ENCODE data around the gene NRG2.

NRG2 gene

DNA sequence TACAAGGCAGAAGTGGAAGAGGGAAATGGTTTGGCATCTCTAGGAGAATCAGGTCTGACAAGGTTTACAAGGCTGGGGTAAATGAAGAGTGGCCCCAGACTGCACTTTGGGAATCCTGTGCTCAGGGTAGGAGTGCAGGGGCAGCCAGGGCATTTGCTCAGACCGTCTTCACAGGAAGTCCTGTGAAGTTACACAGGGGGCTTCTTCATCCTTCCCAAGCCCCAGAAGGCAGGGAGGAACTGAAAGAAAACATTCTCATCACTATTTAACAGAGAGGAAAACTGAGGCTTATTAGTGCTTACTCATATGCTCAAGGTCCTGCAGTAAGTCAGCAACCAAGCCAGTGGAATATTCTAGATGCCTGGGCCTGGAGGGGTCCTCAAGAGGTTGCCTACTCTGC, 80.7 kb downstream of the NRG2 start:
- no peak for DNase-seq (ENCODE audit: low read depth, low spot score)
- H3K4me3 ChIP-seq (ENCODE audit: low read length) = no peak overlapping the region
- H3K36me3 ChIP-seq (ENCODE audit: control insufficient read depth, insufficient read depth, low read length) = no peaks in the 10 kb centered on the region
- H3K27me3 ChIP-seq (ENCODE audit: control insufficient read depth, insufficient read depth, low read length) = no peaks in the 10 kb centered on the region
- no peaks in the 10 kb centered on the region for H3K4me1 ChIP-seq (ENCODE audit: control insufficient read depth, insufficient read depth, low read length)
- no peak overlapping the region for H3K27ac ChIP-seq (ENCODE audit: low read length)
- WGBS (ENCODE audit: insufficient coverage, insufficient read length) = no CpG with 5 or more reads among the region's 1 CpG
- H3K9me3 ChIP-seq (ENCODE audit: control insufficient read depth, insufficient read depth, low read length) = no peaks in the 10 kb centered on the region

DNA sequence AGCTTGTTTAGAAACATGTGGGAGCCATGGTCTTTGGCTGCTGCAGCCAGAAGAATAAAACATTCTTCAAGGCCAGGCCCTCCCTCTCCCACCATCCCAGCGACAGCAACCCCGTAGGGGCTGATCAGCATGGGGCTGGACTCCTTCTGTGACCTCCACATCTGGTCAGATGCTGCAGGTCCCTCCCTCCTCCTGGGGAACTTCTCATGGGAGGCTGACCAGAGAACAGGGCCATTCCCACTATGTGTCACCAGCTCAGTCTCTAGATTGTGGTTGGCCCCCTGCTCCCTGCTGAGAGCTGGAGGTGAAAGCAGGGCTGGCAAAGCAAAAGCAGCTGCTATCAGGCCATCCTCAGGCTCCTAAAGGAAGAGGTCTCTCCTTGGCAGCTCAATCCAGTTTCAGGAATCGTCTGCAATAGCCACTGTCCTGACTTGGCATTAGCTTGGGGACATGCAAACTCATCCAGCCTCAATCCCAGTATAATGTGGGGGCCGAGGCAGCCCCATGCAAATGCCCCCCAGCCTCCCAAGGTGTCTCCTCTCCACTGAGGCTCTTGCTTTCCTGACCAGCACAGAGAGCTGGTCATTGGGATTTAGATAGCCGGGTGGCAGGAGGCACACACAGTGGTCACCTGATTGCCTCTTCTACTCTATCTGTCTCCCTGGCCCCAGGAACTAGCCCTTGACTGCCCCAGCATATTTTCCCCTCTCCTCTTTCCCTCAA, 81.5 kb downstream of the NRG2 start:
- Histone ChIP-seq H3K9me3 (ENCODE audit: control insufficient read depth, insufficient read depth, low read length) (no peaks in the 10 kb centered on the region), H3K27me3 (ENCODE audit: control insufficient read depth, insufficient read depth, low read length) (no peaks in the 10 kb centered on the region), H3K27ac (ENCODE audit: low read length) (no peak overlapping the region), H3K4me1 (ENCODE audit: control insufficient read depth, insufficient read depth, low read length) (no peaks in the 10 kb centered on the region), H3K4me3 (ENCODE audit: low read length) (no peak overlapping the region), H3K36me3 (ENCODE audit: control insufficient read depth, insufficient read depth, low read length) (no peaks in the 10 kb centered on the region)
- no CpG with 5 or more reads among the region's 5 CpGs for WGBS (ENCODE audit: insufficient coverage, insufficient read length)
- DNase-seq (ENCODE audit: low read depth, low spot score) = no peak

DNA sequence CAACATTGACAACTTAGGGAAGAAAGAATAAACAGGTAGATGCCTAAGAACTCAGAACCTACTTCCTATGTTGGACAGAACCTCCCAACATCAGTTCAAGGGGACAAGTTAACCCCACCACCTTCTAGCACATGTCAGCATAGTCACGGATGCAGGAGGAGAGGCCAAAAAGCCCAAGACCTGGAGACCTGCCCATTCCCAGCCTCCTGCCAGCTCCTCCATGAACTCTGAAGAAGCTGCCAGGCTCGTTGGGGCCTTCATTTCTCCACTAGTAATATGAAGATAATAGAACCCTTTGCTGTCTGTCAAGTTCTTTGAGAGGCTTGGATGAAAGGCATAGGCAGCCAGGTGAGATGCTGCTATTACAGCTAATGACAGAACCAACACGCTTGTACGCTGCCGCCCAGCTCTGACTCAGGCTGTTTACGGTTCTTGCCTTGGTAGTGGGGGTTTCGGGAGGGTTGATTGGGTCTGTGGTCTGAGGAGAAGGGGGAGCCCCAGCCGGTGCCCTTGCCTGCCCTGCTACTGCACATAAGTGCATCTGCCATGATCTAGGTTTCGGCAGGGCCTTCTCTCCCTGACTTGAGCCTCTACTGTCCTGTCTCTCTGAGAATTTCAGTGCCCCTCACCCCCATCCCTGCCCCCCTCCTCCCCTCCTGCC, 82.2 kb downstream of the NRG2 start:
- Histone ChIP-seq H3K4me3 (ENCODE audit: low read length) (no peak overlapping the region), H3K27me3 (ENCODE audit: control insufficient read depth, insufficient read depth, low read length) (no peaks in the 10 kb centered on the region), H3K36me3 (ENCODE audit: control insufficient read depth, insufficient read depth, low read length) (no peaks in the 10 kb centered on the region), H3K9me3 (ENCODE audit: control insufficient read depth, insufficient read depth, low read length) (no peaks in the 10 kb centered on the region), H3K27ac (ENCODE audit: low read length) (no peak overlapping the region), H3K4me1 (ENCODE audit: control insufficient read depth, insufficient read depth, low read length) (no peaks in the 10 kb centered on the region)
- no peak for DNase-seq (ENCODE audit: low read depth, low spot score)
- WGBS (ENCODE audit: insufficient coverage, insufficient read length) = no CpG with 5 or more reads among the region's 9 CpGs

DNA sequence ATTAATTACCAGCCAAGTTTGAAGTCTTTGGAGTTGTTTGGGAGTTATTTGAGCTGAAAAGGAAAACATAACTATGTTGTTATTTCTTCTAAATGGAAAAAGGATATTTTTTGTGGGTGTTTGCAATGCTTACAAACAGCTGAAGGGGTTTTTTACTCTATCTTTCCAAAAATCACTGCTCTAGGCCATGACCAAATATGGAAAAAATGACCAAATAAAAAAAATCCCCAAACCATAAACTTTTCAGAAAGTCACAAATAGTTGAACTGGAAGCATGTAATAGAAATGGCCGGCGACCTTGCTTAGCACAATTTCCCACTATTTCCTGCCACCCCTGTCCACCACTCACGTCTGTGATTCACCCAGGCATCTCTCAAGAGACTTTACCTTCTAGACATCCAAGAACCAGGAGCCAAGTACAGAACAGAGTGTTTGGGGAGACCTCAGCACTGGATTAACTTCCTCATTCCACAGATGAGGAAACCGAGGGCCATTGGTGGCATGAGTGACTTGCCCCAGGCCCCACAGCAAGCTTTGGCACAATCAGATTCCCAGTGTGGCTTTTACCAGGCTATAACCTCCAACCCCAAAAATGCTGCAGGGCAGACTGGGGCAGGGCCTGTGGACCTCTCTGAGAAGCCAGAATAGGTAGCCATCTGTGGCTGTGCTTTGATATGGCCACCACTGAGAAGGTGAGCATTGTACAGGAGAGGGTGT, 84.5 kb downstream of the NRG2 start:
- Histone ChIP-seq H3K4me3 (ENCODE audit: low read length) (no peak overlapping the region), H3K9me3 (ENCODE audit: control insufficient read depth, insufficient read depth, low read length) (no peaks in the 10 kb centered on the region), H3K27ac (ENCODE audit: low read length) (no peak overlapping the region), H3K27me3 (ENCODE audit: control insufficient read depth, insufficient read depth, low read length) (no peaks in the 10 kb centered on the region), H3K4me1 (ENCODE audit: control insufficient read depth, insufficient read depth, low read length) (peaks cover 2% of the 10 kb centered on the region; the same call in 1 of the 2 replicates), H3K36me3 (ENCODE audit: control insufficient read depth, insufficient read depth, low read length) (no peaks in the 10 kb centered on the region)
- no peak for DNase-seq (ENCODE audit: low read depth, low spot score)
- no CpG with 5 or more reads among the region's 4 CpGs for WGBS (ENCODE audit: insufficient coverage, insufficient read length)

DNA sequence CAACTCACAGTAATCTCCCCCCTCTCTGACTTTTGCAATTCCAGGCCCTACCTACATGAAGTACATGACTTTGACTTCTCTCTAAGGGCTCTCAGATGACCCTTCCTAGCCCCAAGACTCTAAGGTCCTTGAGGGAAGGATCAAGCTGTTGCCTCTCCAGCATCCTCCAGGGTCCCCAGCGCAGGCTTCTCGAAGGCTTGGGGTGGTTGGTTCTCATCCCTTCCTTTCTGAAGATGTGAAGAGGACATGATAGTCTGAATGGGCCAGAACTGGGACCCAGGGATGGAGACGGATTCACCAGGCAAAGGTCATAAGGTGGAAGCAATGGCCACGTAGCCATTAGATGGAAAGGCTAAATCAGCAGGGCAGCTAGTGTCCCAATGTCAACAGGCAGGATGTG, 86.8 kb downstream of the NRG2 start:
- H3K27ac ChIP-seq (ENCODE audit: low read length) = no peak overlapping the region
- H3K27me3 ChIP-seq (ENCODE audit: control insufficient read depth, insufficient read depth, low read length) = no peaks in the 10 kb centered on the region
- H3K9me3 ChIP-seq (ENCODE audit: control insufficient read depth, insufficient read depth, low read length) = no peaks in the 10 kb centered on the region
- H3K36me3 ChIP-seq (ENCODE audit: control insufficient read depth, insufficient read depth, low read length) = no peaks in the 10 kb centered on the region
- no peak overlapping the region for H3K4me3 ChIP-seq (ENCODE audit: low read length)
- WGBS (ENCODE audit: insufficient coverage, insufficient read length) = no CpG with 5 or more reads among the region's 4 CpGs
- H3K4me1 ChIP-seq (ENCODE audit: control insufficient read depth, insufficient read depth, low read length) = peaks cover 4% of the 10 kb centered on the region; the same call in 1 of the 2 replicates
- DNase-seq (ENCODE audit: low read depth, low spot score) = no peak

DNA sequence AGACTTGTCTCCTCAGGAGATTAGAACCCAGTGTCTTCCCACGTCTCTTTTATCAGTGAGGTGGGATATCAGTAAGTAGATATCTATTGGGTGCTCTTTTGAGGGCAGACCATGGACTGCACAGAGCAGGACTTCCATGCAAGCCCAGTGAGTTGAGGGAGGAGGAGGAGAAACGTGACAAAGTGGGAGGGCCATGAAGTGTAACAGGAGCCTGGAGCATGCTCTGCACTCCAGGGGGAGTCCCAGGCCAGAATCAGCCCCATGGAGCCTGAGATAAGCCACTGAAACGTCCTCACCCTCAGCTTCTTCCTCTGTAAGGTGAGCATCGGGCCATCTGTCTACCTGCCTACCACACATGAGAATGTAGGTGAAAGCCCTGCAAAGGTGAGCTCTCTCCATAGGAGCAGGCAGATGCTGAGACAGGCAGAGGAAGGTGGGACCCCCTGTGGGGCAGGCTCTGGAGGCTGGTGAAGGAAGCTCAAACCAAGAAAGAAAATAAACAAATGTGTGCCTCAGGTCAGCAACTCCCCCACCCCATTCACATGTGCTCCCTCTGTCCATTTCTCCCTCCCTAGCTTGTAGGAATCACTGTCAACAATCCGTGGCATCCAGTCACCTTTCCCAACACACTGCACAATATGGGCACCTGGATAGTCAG, 87.4 kb downstream of the NRG2 start:
- H3K9me3 ChIP-seq (ENCODE audit: control insufficient read depth, insufficient read depth, low read length) = no peaks in the 10 kb centered on the region
- WGBS (ENCODE audit: insufficient coverage, insufficient read length) = no CpG with 5 or more reads among the region's 5 CpGs

DNA sequence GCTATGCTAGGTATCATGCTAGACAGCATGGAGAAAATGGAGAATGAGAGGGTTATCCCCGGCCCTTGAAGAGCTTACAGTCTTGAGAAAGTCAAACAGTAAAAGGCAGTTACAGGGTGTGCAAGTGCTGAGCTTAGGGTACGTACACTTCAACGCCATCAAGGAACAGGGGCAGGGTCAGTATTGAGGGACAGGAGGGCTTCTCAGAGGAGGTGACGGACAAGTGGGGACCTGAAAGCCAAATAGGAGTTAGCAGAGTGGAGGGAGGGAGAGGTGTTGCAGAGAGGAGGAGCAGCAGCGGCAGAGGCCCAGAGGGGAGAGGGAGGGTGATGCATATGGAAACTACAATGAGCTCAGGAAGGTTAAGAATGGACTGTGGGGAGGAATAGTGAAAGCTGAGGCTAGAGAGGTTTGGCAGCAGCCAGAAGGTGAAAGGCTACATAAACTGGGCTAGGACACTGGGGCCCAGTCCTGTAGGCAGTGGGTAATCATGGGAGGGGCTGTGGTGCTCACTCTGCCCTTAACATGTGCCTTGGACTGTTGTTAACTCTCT, 88.0 kb downstream of the NRG2 start:
- no CpG with 5 or more reads among the region's 5 CpGs for WGBS (ENCODE audit: insufficient coverage, insufficient read length)
- H3K27me3 ChIP-seq (ENCODE audit: control insufficient read depth, insufficient read depth, low read length) = no peaks in the 10 kb centered on the region
- peaks cover 4% of the 10 kb centered on the region; the same call in 1 of the 2 replicates for H3K4me1 ChIP-seq (ENCODE audit: control insufficient read depth, insufficient read depth, low read length)
- H3K27ac ChIP-seq (ENCODE audit: low read length) = no peak overlapping the region
- DNase-seq (ENCODE audit: low read depth, low spot score) = no peak
- H3K4me3 ChIP-seq (ENCODE audit: low read length) = no peak overlapping the region
- no peaks in the 10 kb centered on the region for H3K9me3 ChIP-seq (ENCODE audit: control insufficient read depth, insufficient read depth, low read length)
- no peaks in the 10 kb centered on the region for H3K36me3 ChIP-seq (ENCODE audit: control insufficient read depth, insufficient read depth, low read length)

More for the DNA sequence above, 87.4 kb downstream of the NRG2 start:
- Histone ChIP-seq H3K27ac (ENCODE audit: low read length) (no peak overlapping the region), H3K36me3 (ENCODE audit: control insufficient read depth, insufficient read depth, low read length) (no peaks in the 10 kb centered on the region), H3K4me1 (ENCODE audit: control insufficient read depth, insufficient read depth, low read length) (peaks cover 4% of the 10 kb centered on the region; the same call in 1 of the 2 replicates), H3K27me3 (ENCODE audit: control insufficient read depth, insufficient read depth, low read length) (no peaks in the 10 kb centered on the region), H3K4me3 (ENCODE audit: low read length) (no peak overlapping the region)
- DNase-seq (ENCODE audit: low read depth, low spot score) = no peak

DNA sequence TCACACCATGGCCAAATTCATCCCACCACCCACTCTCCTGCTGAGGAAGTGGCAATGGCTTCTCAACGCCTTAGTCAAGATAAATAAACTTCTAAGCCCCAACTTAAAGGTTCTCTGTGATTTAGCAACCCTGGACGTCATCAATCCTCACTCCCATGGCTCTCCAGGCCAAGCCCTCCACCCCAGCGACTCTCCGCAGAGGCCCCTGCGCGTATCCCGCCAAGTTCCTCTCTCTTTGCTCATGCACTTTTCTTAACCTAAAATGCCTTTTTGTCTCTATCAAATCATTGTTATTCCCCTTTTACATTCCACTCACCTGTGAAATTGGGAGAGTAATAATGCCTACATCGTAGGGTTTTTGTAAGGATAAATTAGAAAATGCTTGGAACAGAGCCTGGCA, 88.6 kb downstream of the NRG2 start:
- peaks cover 5% of the 10 kb centered on the region; the same call in 1 of the 2 replicates for H3K4me1 ChIP-seq (ENCODE audit: control insufficient read depth, insufficient read depth, low read length)
- no peaks in the 10 kb centered on the region for H3K9me3 ChIP-seq (ENCODE audit: control insufficient read depth, insufficient read depth, low read length)
- no peaks in the 10 kb centered on the region for H3K27me3 ChIP-seq (ENCODE audit: control insufficient read depth, insufficient read depth, low read length)
- H3K27ac ChIP-seq (ENCODE audit: low read length) = no peak overlapping the region
- H3K36me3 ChIP-seq (ENCODE audit: control insufficient read depth, insufficient read depth, low read length) = no peaks in the 10 kb centered on the region
- no peak for DNase-seq (ENCODE audit: low read depth, low spot score)
- WGBS (ENCODE audit: insufficient coverage, insufficient read length) = no CpG with 5 or more reads among the region's 8 CpGs
- no peak overlapping the region for H3K4me3 ChIP-seq (ENCODE audit: low read length)

DNA sequence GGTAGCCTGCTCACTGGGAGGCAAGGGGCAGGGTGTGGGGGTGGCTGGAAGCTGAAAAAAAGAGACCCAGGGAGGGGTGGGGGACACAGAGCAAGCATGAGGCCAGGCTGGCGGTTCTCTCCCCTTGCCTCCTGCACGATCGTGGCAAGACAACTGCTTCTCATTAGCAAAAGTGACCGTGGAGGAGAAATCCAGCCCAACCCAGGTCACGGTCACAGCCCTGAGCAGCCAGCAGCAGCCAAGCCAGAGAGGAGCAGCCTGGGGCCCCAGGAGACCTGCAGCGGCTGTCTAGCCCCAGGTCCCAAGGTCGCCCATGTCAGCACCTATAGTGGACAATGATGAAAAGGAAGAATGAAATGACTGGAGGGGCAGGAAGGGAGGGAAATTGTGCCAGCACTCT, 89.1 kb downstream of the NRG2 start:
- no CpG with 5 or more reads among the region's 7 CpGs for WGBS (ENCODE audit: insufficient coverage, insufficient read length)

DNA sequence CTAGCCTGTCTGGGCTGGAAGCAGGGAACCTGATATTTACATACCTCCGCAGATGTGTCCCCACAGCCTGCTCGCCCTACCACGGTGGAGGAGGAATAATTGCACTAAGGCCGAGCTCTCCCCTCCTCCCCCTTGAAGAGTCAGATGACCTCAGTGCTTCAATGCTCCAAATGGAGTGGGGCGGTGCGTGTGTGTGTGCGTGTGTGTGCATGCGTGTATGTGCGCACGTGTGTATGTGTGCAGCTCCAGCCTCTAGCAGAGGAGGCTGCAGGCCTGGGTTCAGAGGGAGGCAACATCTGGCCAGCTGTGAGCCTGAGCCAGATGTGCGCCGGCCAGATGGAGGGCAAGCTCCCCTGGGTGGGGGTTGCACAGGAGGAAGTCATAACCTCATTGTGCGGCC, 90.5 kb downstream of the NRG2 start:
- DNase-seq (ENCODE audit: low read depth, low spot score) = no peak
- H3K27ac ChIP-seq (ENCODE audit: low read length) = no peak overlapping the region
- H3K9me3 ChIP-seq (ENCODE audit: control insufficient read depth, insufficient read depth, low read length) = no peaks in the 10 kb centered on the region
- H3K27me3 ChIP-seq (ENCODE audit: control insufficient read depth, insufficient read depth, low read length) = no peaks in the 10 kb centered on the region
- no peak overlapping the region for H3K4me3 ChIP-seq (ENCODE audit: low read length)
- WGBS (ENCODE audit: insufficient coverage, insufficient read length) = no CpG with 5 or more reads among the region's 13 CpGs
- peaks cover 5% of the 10 kb centered on the region; the same call in 1 of the 2 replicates for H3K4me1 ChIP-seq (ENCODE audit: control insufficient read depth, insufficient read depth, low read length)
- H3K36me3 ChIP-seq (ENCODE audit: control insufficient read depth, insufficient read depth, low read length) = no peaks in the 10 kb centered on the region

More for the DNA sequence above, 89.1 kb downstream of the NRG2 start:
- no peaks in the 10 kb centered on the region for H3K9me3 ChIP-seq (ENCODE audit: control insufficient read depth, insufficient read depth, low read length)
- DNase-seq (ENCODE audit: low read depth, low spot score) = no peak
- no peak overlapping the region for H3K27ac ChIP-seq (ENCODE audit: low read length)
- peaks cover 5% of the 10 kb centered on the region; the same call in 1 of the 2 replicates for H3K4me1 ChIP-seq (ENCODE audit: control insufficient read depth, insufficient read depth, low read length)
- no peaks in the 10 kb centered on the region for H3K27me3 ChIP-seq (ENCODE audit: control insufficient read depth, insufficient read depth, low read length)
- H3K4me3 ChIP-seq (ENCODE audit: low read length) = no peak overlapping the region
- no peaks in the 10 kb centered on the region for H3K36me3 ChIP-seq (ENCODE audit: control insufficient read depth, insufficient read depth, low read length)

Data from iPS DF 6.9 (cell line).